Smooth muscle cell (in vitro differentiated cells): ENCODE results near the gene A2M. TPM values are rescaled to one million over a fixed set of nuclear protein-coding genes. Genes with fewer than 3 reads are reported as not detected.

ENCODE experiments used
- polyA plus RNA-seq: library from polyadenylated mRNA; unstranded; fragments of >200 nt; fragmentation: Nextera tagmentation; extraction: Ambion mirVana; gene quantifications from 2 replicates; pipeline ENCODE4 v1.2.1, GENCODE V29; 2016
- total RNA-seq: library from RNA; depleted of rRNA; stranded (reverse); fragments of >200 nt; gene quantifications from 2 replicates; pipeline ENCODE4 v1.2.3, GENCODE V29; 2014

A2M gene
- total and polyA plus RNA-seq, 2 experiments from 2014 or later: 72.8 to 108 TPM

Other genes with a start within 250 kb of the A2M start
- gene PHC1, start 201.4 kb downstream of the A2M start, total RNA-seq: 48.8 and 67.6 TPM in 2 replicates
- gene PHC1, start 201.4 kb downstream of the A2M start, polyA plus RNA-seq: 23.1 and 24.1 TPM in 2 replicates
- 71.2 and 106 TPM in 2 replicates for gene M6PR, start 166.3 kb downstream of the A2M start, total RNA-seq
- gene M6PR, start 166.3 kb downstream of the A2M start, polyA plus RNA-seq: 49.8 and 67.2 TPM in 2 replicates
- 1.2 and 1.6 TPM in 2 replicates for gene KLRG1, start 126.4 kb downstream of the A2M start, total RNA-seq
- gene KLRG1, start 126.4 kb downstream of the A2M start, polyA plus RNA-seq: 0.70 TPM in 1 of 2 replicates, not detected in the other
- not detected in 2 replicates for gene PZP, start 92.5 kb upstream of the A2M start, total RNA-seq
- 0.09 TPM in 1 of 2 replicates, not detected in the other for gene PZP, start 92.5 kb upstream of the A2M start, polyA plus RNA-seq